Caco-2 (cell line): Measurements from ENCODE around the gene DCTN4. TPM values are rescaled to one million over a fixed set of nuclear protein-coding genes. Genes with fewer than 3 reads are reported as not detected.

Experiments
- BruUV-seq: library from RNA; stranded (reverse); fragments of 400-500 nt; replicated peaks from 2 replicates; lab custom pipeline; 2021; lab: Mats Ljungman, UMichigan
- CTCF ChIA-PET: fragments of 300-600 bp; sonication (Branson Sonifier 250); formaldehyde crosslinking; loops from one replicate; lab custom pipeline; 2022; ENCODE audit warnings: antibody characterized with exemption; lab: Charles Lee
- POLR2A ChIA-PET: fragments of 300-600 bp; sonication (Branson Sonifier 250); formaldehyde crosslinking; loops from one replicate; lab custom pipeline; 2022; ENCODE audit warnings: antibody characterized with exemption; lab: Charles Lee
- DNase-seq, 2 experiments: peaks; one replicate each; pipeline versions ENCODE4 v3.0.0 to v3.0.0-alpha.2; 2020 to 2022
- H3K27me3 ChIP-seq: replicated peaks from 2 replicates; pipeline ENCODE4 v1.6.0; 2011; ENCODE audit warnings: low read length; ENCODE audit not compliant: control insufficient read depth, insufficient read depth
- H3K36me3 ChIP-seq: 2 replicates; pipeline ENCODE4 v1.5.1; 2011; ENCODE audit warnings: low read length; ENCODE audit not compliant: control insufficient read depth, insufficient read depth
- H3K4me1 ChIP-seq: fragments of 250-450 bp; sonication (Bioruptor Pico); 2 replicates; pipeline ENCODE4 v1.5.1; 2020; ENCODE audit warnings: mild to moderate bottlenecking
- H3K4me3 ChIP-seq: 2 replicates; pipeline ENCODE4 v1.5.1; 2011; ENCODE audit warnings: low read depth, mild to moderate bottlenecking, control low read depth, low read length
- H3K9me3 ChIP-seq: fragments of 250-450 bp; sonication (Bioruptor Pico); 2 replicates; pipeline ENCODE4 v1.5.1; 2020; ENCODE audit warnings: mild to moderate bottlenecking, moderate library complexity
- H3K27ac Mint-ChIP-seq: one replicate; pipeline ENCODE4 v1.8.0; 2022; ENCODE audit warnings: mixed read lengths; ENCODE audit not compliant: unreplicated experiment
- H3K27me3 Mint-ChIP-seq: one replicate; pipeline ENCODE4 v1.8.0; 2022; ENCODE audit warnings: mixed read lengths; ENCODE audit not compliant: insufficient read depth, unreplicated experiment
- H3K36me3 Mint-ChIP-seq: one replicate; pipeline ENCODE4 v1.8.0; 2022; ENCODE audit warnings: mild to moderate bottlenecking, mixed read lengths; ENCODE audit not compliant: insufficient read depth, unreplicated experiment
- H3K4me1 Mint-ChIP-seq: one replicate; pipeline ENCODE4 v1.8.0; 2022; ENCODE audit warnings: low read depth, mixed read lengths; ENCODE audit not compliant: unreplicated experiment
- H3K4me3 Mint-ChIP-seq: one replicate; pipeline ENCODE4 v1.8.0; 2022; ENCODE audit warnings: mild to moderate bottlenecking, moderate library complexity, mixed read lengths; ENCODE audit not compliant: unreplicated experiment
- H3K9me3 Mint-ChIP-seq: one replicate; pipeline ENCODE4 v1.8.0; 2022; ENCODE audit warnings: mixed read lengths; ENCODE audit not compliant: unreplicated experiment
- CTCF ChIP-seq, 2 experiments: fragments of 200-600 bp in 1 of 2; IDR thresholded peaks; 1 replicate in 1 of 2; 2 replicates in 1 of 2; pipeline versions ENCODE4 v1.5.1 to v1.8.0; 2011 to 2022; ENCODE audit warnings: antibody characterized with exemption in 1 of 2, control low read depth in 1 of 2, inconsistent platforms in 1 of 2, low read depth in 1 of 2, low read length in 1 of 2, mild to moderate bottlenecking in 1 of 2, moderate library complexity in 1 of 2; ENCODE audit not compliant: insufficient read depth in 1 of 2, severe bottlenecking in 1 of 2, unreplicated experiment in 1 of 2
- intact Hi-C: fragments of 100-400 bp; cut with micrococcal nuclease; formaldehyde crosslinking; loops from one replicate; pipeline ENCODE4 v1.10.0; 2022; ENCODE audit not compliant: unreplicated experiment
- total RNA-seq: library from RNA; stranded (reverse); gene quantifications from 2 replicates; pipeline ENCODE4 v1.2.3, GENCODE V29; 2022

The DCTN4 gene
- total RNA-seq, 1 experiment from 2014 or later, result 62.2 TPM

- DNase-seq, result no peak
- Mint-ChIP-seq H3K9me3 (peaks cover 10% of the 10 kb centered on the region), H3K36me3 (peaks cover 14% of the 10 kb centered on the region), H3K4me3 (no peak overlapping the region), H3K4me1 (peaks cover 32% of the 10 kb centered on the region), H3K27ac (peak overlapping the region; percentile 54), H3K27me3 (no peaks in the 10 kb centered on the region)
- H3K9me3 ChIP-seq, result no peaks in the 10 kb centered on the region
- H3K27me3 ChIP-seq, result no peaks in the 10 kb centered on the region
- POLR2A ChIA-PET, result interaction anchor here (1.8 kb wide), 1 partner anchor 81 kb away, joined by 6 read pairs; the partner anchor contains the start of gene RBM22
- TF ChIP-seq CTCF (IDR thresholded peaks at IDR 0.05; ENCODE audit: insufficient read depth in 1 of 2, low read depth in 1 of 2, low read length in 1 of 2, severe bottlenecking in 1 of 2, unreplicated experiment in 1 of 2), result no peak
- H3K4me3 ChIP-seq, result no peak overlapping the region
- intact Hi-C loops, result no loop called here
- BruUV-seq, result no TSS peak
- H3K36me3 ChIP-seq, result no peaks in the 10 kb centered on the region
- H3K4me1 ChIP-seq, result peaks cover 43% of the 10 kb centered on the region
- CTCF ChIA-PET, result interaction anchor here (0.7 kb wide), 1 partner anchor 198 kb away, joined by 3 read pairs; no protein-coding TSS in a partner anchor
Observed at GRCh38 chr5:150781706-150782614, 23.1 kb upstream of the DCTN4 start.

- H3K4me1 ChIP-seq, result peaks cover 43% of the 10 kb centered on the region
- Mint-ChIP-seq H3K27me3 (no peaks in the 10 kb centered on the region), H3K27ac (no peak overlapping the region), H3K4me3 (no peak overlapping the region), H3K9me3 (peaks cover 4% of the 10 kb centered on the region), H3K36me3 (peaks cover 14% of the 10 kb centered on the region), H3K4me1 (peaks cover 32% of the 10 kb centered on the region)
- no peaks in the 10 kb centered on the region for H3K36me3 ChIP-seq
- POLR2A ChIA-PET, result no interaction called here
- no peak for DNase-seq
- H3K4me3 ChIP-seq, result no peak overlapping the region
- H3K27me3 ChIP-seq, result no peaks in the 10 kb centered on the region
- no TSS peak for BruUV-seq
- no peaks in the 10 kb centered on the region for H3K9me3 ChIP-seq
- no peak for TF ChIP-seq CTCF (IDR thresholded peaks at IDR 0.05; ENCODE audit: insufficient read depth in 1 of 2, low read depth in 1 of 2, low read length in 1 of 2, severe bottlenecking in 1 of 2, unreplicated experiment in 1 of 2)
- CTCF ChIA-PET, result no interaction called here
- intact Hi-C loops, result no loop called here
Observed at GRCh38 chr5:150780816-150781221, 22.0 kb upstream of the DCTN4 start.

GRCh38 chr5:150780187-150780692 lies 21.4 kb upstream of the DCTN4 start:
- H3K27ac Mint-ChIP-seq, result no peak overlapping the region
- Histone ChIP-seq H3K9me3 (no peaks in the 10 kb centered on the region), H3K27me3 (no peaks in the 10 kb centered on the region), H3K4me1 (peaks cover 43% of the 10 kb centered on the region), H3K36me3 (no peaks in the 10 kb centered on the region), H3K4me3 (no peak overlapping the region)
- TF ChIP-seq CTCF (IDR thresholded peaks at IDR 0.05; ENCODE audit: insufficient read depth in 1 of 2, low read depth in 1 of 2, low read length in 1 of 2, severe bottlenecking in 1 of 2, unreplicated experiment in 1 of 2), result no peak
- peak overlapping the region; percentile 91 for H3K4me3 Mint-ChIP-seq
- ChIA-PET CTCF (interaction anchor here (0.6 to 2.4 kb wide), 3 partner anchors 22 to 807 kb away, joined by 3 to 18 read pairs (median 10); partner anchors contain the start of genes DCTN4 and RBM22), POLR2A (no interaction called here)
- no peak for DNase-seq
- intact Hi-C loops, result no loop called here
- H3K9me3 Mint-ChIP-seq, result no peaks in the 10 kb centered on the region
- no TSS peak for BruUV-seq
- H3K36me3 Mint-ChIP-seq, result peaks cover 14% of the 10 kb centered on the region
- peaks cover 32% of the 10 kb centered on the region for H3K4me1 Mint-ChIP-seq
- no peaks in the 10 kb centered on the region for H3K27me3 Mint-ChIP-seq
